GM19043 (cell line): ENCODE data around the gene RBM15.

ENCODE experiments used
- ATAC-seq: cut with Tn5 transposase; IDR thresholded peaks from one replicate; pipeline ENCODE4 v1.9.1; 2021; ENCODE audit warnings: low read depth; ENCODE audit not compliant: unreplicated experiment

The RBM15 gene

GRCh38 chr1:110347182-110347893 lies 8.2 kb downstream of the RBM15 start:
- no peak for ATAC-seq

- no peak for ATAC-seq
These were observed 8.9 kb downstream of the RBM15 start for GRCh38 chr1:110348050-110348449.

- ATAC-seq = no peak
These were observed 9.6 kb downstream of the RBM15 start for GRCh38 chr1:110348771-110349170.

GRCh38 chr1:110350360-110350759 lies 11.2 kb downstream of the RBM15 start:
- ATAC-seq = no peak

GRCh38 chr1:110355321-110355720 lies 16.1 kb downstream of the RBM15 start:
- no peak for ATAC-seq

- no peak for ATAC-seq
These were observed 17.2 kb downstream of the RBM15 start for GRCh38 chr1:110356379-110356778.

- ATAC-seq = no peak
These were observed 21.3 kb downstream of the RBM15 start for GRCh38 chr1:110360431-110360830.

- ATAC-seq = no peak
These were observed 22.7 kb downstream of the RBM15 start for GRCh38 chr1:110361856-110362255.

- no peak for ATAC-seq
These were observed 25.0 kb downstream of the RBM15 start for GRCh38 chr1:110364221-110364620.

- no peak for ATAC-seq
These were observed 31.6 kb downstream of the RBM15 start for GRCh38 chr1:110370827-110371226.

GRCh38 chr1:110375490-110375889 lies 36.3 kb downstream of the RBM15 start:
- no peak for ATAC-seq

GRCh38 chr1:110380672-110381283 lies 41.6 kb downstream of the RBM15 start:
- no peak for ATAC-seq

GRCh38 chr1:110383251-110383990 lies 44.2 kb downstream of the RBM15 start:
- ATAC-seq = no peak

- ATAC-seq = peak; percentile 64
These were observed 45.6 kb downstream of the RBM15 start for GRCh38 chr1:110384581-110385321.

- ATAC-seq = no peak
These were observed 46.2 kb downstream of the RBM15 start for GRCh38 chr1:110385369-110385768.

- ATAC-seq = no peak
These were observed 48.0 kb downstream of the RBM15 start for GRCh38 chr1:110387048-110387754.

- ATAC-seq = no peak
These were observed 50.9 kb downstream of the RBM15 start for GRCh38 chr1:110390096-110390495.

- no peak for ATAC-seq
These were observed 51.6 kb downstream of the RBM15 start, which contains the start of gene SLC16A4 for GRCh38 chr1:110390692-110391245. TSS of gene SLC16A4 (minus strand) at chr1:110391026. CDS start at chr1:110389323, 1,703 bp downstream.

- ATAC-seq = no peak
These were observed 54.1 kb downstream of the RBM15 start for GRCh38 chr1:110393286-110393685.
